Measurements from ENCODE around the gene VILL.
"Not testable (repeated sequence)": the region's sequence is repeated elsewhere in the genome, so short reads cannot be mapped to it uniquely, and the experiment has no call there.

VILL gene

DNA sequence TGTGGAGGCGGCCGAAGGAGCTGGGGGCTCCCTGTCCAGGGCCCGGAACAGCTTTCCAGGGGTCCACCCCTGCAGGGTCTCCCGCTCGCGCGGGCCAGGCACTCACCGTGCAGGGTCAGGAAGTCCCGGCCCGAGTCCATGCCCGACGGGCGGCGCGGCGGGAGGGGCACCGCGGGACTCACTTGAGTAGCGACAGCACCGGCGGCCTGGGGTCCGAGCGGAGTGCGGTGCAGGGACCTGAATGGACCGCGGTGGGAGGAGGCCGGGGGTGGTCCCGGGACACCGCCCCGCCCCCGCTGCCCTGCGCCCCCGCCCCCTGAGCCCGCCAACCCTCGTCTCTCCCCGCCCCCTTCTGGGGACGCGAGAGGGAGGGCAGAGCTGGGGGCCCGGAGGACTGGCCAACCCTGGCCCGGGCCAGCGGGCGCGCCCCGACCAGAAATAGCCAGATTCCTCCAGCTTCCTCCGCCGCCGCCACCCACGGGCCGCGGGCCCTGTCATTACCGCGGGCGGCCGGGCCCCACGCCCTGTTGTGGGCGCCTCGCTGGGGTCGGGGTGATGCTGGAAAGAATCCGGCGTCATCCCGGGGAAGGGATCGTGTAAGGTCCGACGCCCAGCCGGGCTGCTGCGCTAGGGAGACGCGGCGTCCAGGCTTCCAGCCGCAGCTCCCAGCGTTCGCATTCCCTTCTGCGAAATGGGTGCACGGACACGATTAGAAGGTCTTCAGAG, 39.0 kb downstream of the VILL start, which contains the start of gene PLCD1:
Gene PLCD1 (minus strand): TSS at position 243 of the 726 bp plus-strand sequence. CDS start 103 bp downstream, at position 140.
- Histone ChIP-seq H3K9me3 (ENCODE audit: control insufficient read depth, low read length) (no peaks in the 10 kb centered on the region), H3K9ac (ENCODE audit: low read length) (peak within 1 kb of the TSS; percentile 76), H3K36me3 (ENCODE audit: control insufficient read depth, insufficient read depth, low read length) (no peaks in the 10 kb centered on the region), H3K4me3 (ENCODE audit: low read length) (peak within 1 kb of the TSS; percentile 26), H3K4me1 (ENCODE audit: control insufficient read depth, insufficient read depth, low read length) (peaks cover 35% of the 10 kb centered on the region), H3K27me3 (ENCODE audit: control insufficient read depth, insufficient read depth, low read length) (no peaks in the 10 kb centered on the region)

DNA sequence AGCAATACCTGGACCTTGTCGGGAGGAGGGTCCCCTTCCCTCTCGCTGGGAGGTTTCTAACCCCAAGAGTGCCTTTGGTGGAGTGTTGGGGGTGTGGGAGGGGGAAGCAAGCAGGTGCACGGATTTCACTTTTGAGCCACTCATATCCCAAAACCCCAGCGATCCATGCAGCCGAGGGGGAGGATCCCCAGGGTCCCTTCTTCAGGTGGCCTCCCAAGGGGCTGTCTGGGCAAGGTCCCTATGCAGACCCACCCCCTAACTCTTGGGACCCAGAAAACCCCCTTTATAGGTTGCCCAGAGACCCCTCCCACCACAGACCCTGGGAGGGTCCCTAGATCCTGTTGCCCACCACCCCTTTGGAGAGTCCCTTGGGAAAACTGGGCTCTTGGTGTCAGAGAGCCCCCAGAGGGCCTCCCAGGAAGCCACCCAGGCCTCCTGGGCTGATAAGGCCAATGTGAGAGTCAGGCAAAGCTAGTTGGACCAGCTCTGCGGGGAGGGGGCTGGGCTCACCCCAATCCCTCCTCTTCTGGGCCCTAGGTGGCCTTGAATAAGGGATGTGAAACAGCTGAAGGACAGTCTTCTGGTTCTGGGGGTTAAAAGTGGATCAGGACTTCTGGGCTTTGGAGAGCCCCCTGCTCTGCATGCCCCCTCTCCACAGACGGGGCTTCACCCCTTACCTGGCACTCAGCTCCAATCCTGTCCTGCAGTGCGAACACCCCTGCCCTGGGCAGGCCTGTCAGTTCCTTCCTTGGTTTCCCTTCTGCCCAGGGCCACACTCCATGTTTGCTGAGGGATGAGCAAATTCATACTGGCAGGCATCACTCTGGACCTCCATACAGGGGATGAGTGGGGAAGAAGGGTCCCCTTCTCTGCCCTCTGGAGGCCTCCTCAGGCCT, 39.8 kb downstream of the VILL start:
- Histone ChIP-seq H3K9me3 (ENCODE audit: control insufficient read depth, low read length) (no peaks in the 10 kb centered on the region), H3K9ac (ENCODE audit: low read length) (peak overlapping the region; percentile 76), H3K27me3 (ENCODE audit: control insufficient read depth, insufficient read depth, low read length) (no peaks in the 10 kb centered on the region), H3K4me3 (ENCODE audit: low read length) (peak overlapping the region; percentile 26), H3K4me1 (ENCODE audit: control insufficient read depth, insufficient read depth, low read length) (peaks cover 32% of the 10 kb centered on the region), H3K36me3 (ENCODE audit: control insufficient read depth, insufficient read depth, low read length) (no peaks in the 10 kb centered on the region)

DNA sequence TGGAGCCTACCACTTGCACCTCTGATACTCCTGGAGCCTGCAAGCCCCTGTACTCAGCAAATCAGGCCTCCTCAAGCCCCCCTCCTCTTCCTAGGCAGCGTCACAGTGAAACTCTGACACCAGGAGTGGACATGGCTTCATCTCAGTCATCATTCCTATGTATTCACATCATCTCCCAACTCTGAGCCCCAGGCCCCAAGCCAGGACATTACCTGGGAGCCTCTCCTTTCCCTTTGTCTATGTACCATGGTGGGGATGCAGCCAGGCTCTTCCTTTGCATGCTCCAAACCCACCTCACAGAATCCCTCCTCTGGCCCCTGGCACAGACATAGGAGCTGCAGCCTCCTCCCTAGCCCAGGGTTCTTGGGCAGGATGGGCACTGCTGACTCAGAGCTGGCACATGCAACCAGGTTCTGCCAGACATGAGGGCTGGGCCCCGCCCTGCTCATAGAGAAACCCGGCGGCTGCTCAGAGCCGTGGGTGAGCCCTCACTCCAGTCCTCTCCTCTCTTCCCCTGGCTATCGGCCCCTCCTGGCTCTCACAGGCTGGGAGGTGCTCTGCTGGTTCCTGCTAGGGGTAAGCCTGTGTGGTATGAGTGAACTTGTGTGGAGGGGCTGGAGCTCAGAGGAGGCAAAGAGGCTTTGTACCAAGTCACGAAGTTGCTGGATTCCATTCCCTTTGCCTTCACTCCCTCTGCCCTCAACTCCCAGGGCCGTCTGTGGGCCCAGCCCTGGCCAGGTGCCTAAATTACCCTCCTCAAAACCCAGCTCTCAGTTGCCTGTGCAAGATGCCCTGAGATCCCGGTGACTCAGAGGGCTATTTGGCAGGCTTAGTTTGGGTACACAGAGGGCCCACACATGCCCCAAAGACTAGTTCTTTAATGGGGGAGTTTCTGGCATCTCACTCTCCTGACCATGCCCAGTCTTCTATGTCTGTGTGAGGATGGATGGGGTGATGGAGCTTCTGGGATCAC, 40.7 kb downstream of the VILL start:
- Histone ChIP-seq H3K4me3 (ENCODE audit: low read length) (no peak overlapping the region), H3K9ac (ENCODE audit: low read length) (no peak overlapping the region), H3K4me1 (ENCODE audit: control insufficient read depth, insufficient read depth, low read length) (peaks cover 26% of the 10 kb centered on the region), H3K36me3 (ENCODE audit: control insufficient read depth, insufficient read depth, low read length) (no peaks in the 10 kb centered on the region), H3K27me3 (ENCODE audit: control insufficient read depth, insufficient read depth, low read length) (no peaks in the 10 kb centered on the region), H3K9me3 (ENCODE audit: control insufficient read depth, low read length) (no peaks in the 10 kb centered on the region)

DNA sequence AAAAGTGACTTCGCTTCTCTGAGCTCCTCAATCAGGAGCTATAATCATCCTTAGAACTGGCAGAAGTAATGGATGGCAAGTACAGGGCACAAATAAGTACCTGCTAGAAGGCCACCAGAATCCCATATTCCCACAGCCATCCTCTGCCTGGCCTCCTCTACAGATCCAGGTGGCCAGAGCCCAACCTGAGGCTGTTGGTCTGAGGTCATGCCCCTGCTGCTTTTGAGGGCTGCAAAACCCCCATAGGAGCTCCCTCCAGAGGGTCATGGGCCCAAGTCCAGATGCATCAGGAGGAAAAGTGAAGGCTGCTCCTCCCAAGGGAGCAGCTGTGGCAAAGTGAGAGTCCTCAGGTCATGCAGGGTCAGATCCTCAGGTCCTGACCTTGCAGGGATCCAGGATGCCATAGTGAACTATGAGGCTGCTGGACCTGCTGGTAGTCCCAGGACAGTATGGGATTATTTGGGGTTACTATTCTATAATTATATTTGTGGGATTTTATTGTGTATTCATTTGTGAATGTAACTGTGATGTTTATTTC, 41.8 kb downstream of the VILL start:
- H3K4me1 ChIP-seq (ENCODE audit: control insufficient read depth, insufficient read depth, low read length) = peaks cover 26% of the 10 kb centered on the region
- H3K27me3 ChIP-seq (ENCODE audit: control insufficient read depth, insufficient read depth, low read length) = no peaks in the 10 kb centered on the region
- no peaks in the 10 kb centered on the region for H3K36me3 ChIP-seq (ENCODE audit: control insufficient read depth, insufficient read depth, low read length)
- H3K9ac ChIP-seq (ENCODE audit: low read length) = no peak overlapping the region
- H3K4me3 ChIP-seq (ENCODE audit: low read length) = no peak overlapping the region
- H3K9me3 ChIP-seq (ENCODE audit: control insufficient read depth, low read length) = no peaks in the 10 kb centered on the region

- H3K36me3 ChIP-seq (ENCODE audit: control insufficient read depth, insufficient read depth, low read length); H3K9me3 ChIP-seq (ENCODE audit: control insufficient read depth, low read length); H3K9ac ChIP-seq (ENCODE audit: low read length); H3K27me3 ChIP-seq (ENCODE audit: control insufficient read depth, insufficient read depth, low read length); H3K4me3 ChIP-seq (ENCODE audit: low read length): not testable (repeated sequence)
- H3K4me1 ChIP-seq (ENCODE audit: control insufficient read depth, insufficient read depth, low read length) = peaks cover 25% of the 10 kb centered on the region
Observed at GRCh38 chr3:38033586-38033985, 43.0 kb downstream of the VILL start.

GRCh38 chr3:38034335-38034734, 43.7 kb downstream of the VILL start:
- H3K27me3 ChIP-seq (ENCODE audit: control insufficient read depth, insufficient read depth, low read length) = not testable (repeated sequence)

GRCh38 chr3:38036286-38036685, 45.7 kb downstream of the VILL start:
- H3K9me3 ChIP-seq (ENCODE audit: control insufficient read depth, low read length) = no peaks in the 10 kb centered on the region
- H3K27me3 ChIP-seq (ENCODE audit: control insufficient read depth, insufficient read depth, low read length) = no peaks in the 10 kb centered on the region
- no peaks in the 10 kb centered on the region for H3K36me3 ChIP-seq (ENCODE audit: control insufficient read depth, insufficient read depth, low read length)
- no peak overlapping the region for H3K9ac ChIP-seq (ENCODE audit: low read length)
- H3K4me1 ChIP-seq (ENCODE audit: control insufficient read depth, insufficient read depth, low read length) = peaks cover 20% of the 10 kb centered on the region
- no peak overlapping the region for H3K4me3 ChIP-seq (ENCODE audit: low read length)

More at GRCh38 chr3:38034335-38034734, 43.7 kb downstream of the VILL start:
- H3K36me3 ChIP-seq (ENCODE audit: control insufficient read depth, insufficient read depth, low read length); H3K9ac ChIP-seq (ENCODE audit: low read length); H3K9me3 ChIP-seq (ENCODE audit: control insufficient read depth, low read length); H3K4me3 ChIP-seq (ENCODE audit: low read length): not testable (repeated sequence)
- H3K4me1 ChIP-seq (ENCODE audit: control insufficient read depth, insufficient read depth, low read length) = peaks cover 30% of the 10 kb centered on the region

GRCh38 chr3:38036906-38037305, 46.3 kb downstream of the VILL start:
- no peak overlapping the region for H3K9ac ChIP-seq (ENCODE audit: low read length)
- H3K27me3 ChIP-seq (ENCODE audit: control insufficient read depth, insufficient read depth, low read length) = no peaks in the 10 kb centered on the region
- no peaks in the 10 kb centered on the region for H3K9me3 ChIP-seq (ENCODE audit: control insufficient read depth, low read length)
- H3K36me3 ChIP-seq (ENCODE audit: control insufficient read depth, insufficient read depth, low read length) = no peaks in the 10 kb centered on the region
- H3K4me3 ChIP-seq (ENCODE audit: low read length) = no peak overlapping the region
- H3K4me1 ChIP-seq (ENCODE audit: control insufficient read depth, insufficient read depth, low read length) = peaks cover 14% of the 10 kb centered on the region

GRCh38 chr3:38038447-38038911, 47.9 kb downstream of the VILL start:
- Histone ChIP-seq H3K36me3 (ENCODE audit: control insufficient read depth, insufficient read depth, low read length) (no peaks in the 10 kb centered on the region), H3K27me3 (ENCODE audit: control insufficient read depth, insufficient read depth, low read length) (no peaks in the 10 kb centered on the region), H3K4me3 (ENCODE audit: low read length) (no peak overlapping the region), H3K4me1 (ENCODE audit: control insufficient read depth, insufficient read depth, low read length) (peaks cover 14% of the 10 kb centered on the region), H3K9ac (ENCODE audit: low read length) (no peak overlapping the region), H3K9me3 (ENCODE audit: control insufficient read depth, low read length) (no peaks in the 10 kb centered on the region)

DNA sequence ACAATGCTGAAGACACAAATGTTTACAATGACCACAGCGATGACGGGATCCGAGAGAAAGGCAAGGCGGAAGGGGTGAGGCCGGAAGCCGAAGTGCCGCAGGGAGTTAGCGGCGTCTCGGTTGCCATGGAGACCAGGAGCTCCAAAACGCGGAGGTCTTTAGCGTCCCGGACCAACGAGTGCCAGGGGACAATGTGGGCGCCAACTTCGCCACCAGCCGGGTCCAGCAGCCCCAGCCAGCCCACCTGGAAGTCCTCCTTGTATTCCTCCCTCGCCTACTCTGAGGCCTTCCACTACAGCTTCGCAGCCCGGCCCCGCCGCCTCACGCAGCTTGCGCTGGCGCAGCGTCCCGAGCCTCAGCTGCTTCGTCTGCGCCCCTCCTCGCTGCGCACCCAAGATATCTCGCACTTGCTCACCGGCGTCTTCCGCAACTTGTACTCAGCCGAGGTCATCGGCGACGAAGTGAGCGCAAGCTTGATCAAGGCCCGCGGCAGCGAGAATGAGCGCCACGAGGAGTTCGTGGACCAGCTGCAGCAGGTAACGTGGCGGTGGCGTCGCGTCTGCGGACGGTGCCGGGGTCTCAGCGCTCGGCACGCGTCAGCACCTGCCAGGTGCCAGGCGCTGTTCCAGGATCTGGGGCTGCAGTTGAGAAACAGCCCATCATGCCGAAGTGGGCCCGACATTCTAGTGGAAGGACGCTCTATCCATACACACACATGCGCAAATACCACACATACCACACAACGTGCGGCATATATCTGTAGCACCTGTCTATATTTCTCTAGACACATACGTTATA, 48.7 kb downstream of the VILL start, which contains the start of gene DLEC1:
Gene DLEC1 (plus strand): TSS at position 108 of the 798 bp plus-strand sequence. CDS start 18 bp downstream, at position 126.
- Histone ChIP-seq H3K36me3 (ENCODE audit: control insufficient read depth, insufficient read depth, low read length) (no peaks in the 10 kb centered on the region), H3K27me3 (ENCODE audit: control insufficient read depth, insufficient read depth, low read length) (no peaks in the 10 kb centered on the region), H3K9me3 (ENCODE audit: control insufficient read depth, low read length) (no peaks in the 10 kb centered on the region), H3K4me3 (ENCODE audit: low read length) (peak within 1 kb of the TSS; percentile 57), H3K9ac (ENCODE audit: low read length) (peak within 1 kb of the TSS; percentile 48), H3K4me1 (ENCODE audit: control insufficient read depth, insufficient read depth, low read length) (peaks cover 14% of the 10 kb centered on the region)

Measured in mucosa of stomach (tissue), 1 donor.